Prostate gland (tissue), 2 donors: ENCODE results near the gene KIR2DL1.
"Not testable (repeated sequence)": the region's sequence is repeated elsewhere in the genome, so short reads cannot be mapped to it uniquely, and the experiment has no call there.

ENCODE experiments used
- CTCF ChIP-seq, 4 experiments: fragments of 200-600 bp in 2 of 4; fragments of 450-650 bp in 2 of 4; sonication (generic) in 2 of 4; IDR thresholded peaks; 1 replicate in 3 of 4; 2 replicates in 1 of 4; pipeline ENCODE4 v1.5.1; 2016 to 2019; ENCODE audit warnings: antibody characterized with exemption in 4 of 4, mild to moderate bottlenecking in 2 of 4, moderate library complexity in 2 of 4
- POLR2A ChIP-seq: fragments of 450-650 bp; IDR thresholded peaks from one replicate; pipeline ENCODE4 v1.6.1; 2016; ENCODE audit warnings: antibody characterized with exemption, mild to moderate bottlenecking
- POLR2AphosphoS5 ChIP-seq: sonication (generic); formaldehyde crosslinking; IDR thresholded peaks from one replicate; pipeline ENCODE4 v1.6.1; 2017; ENCODE audit warnings: antibody characterized with exemption

- TF ChIP-seq CTCF (IDR thresholded peaks at IDR 0.05); POLR2A; POLR2AphosphoS5: not testable (repeated sequence)
Measured at GRCh38 chr19:54824416-54824815, 54.8 kb downstream of the KIR2DL1 start.
